ENCODE results near the gene ERO1A.

The ERO1A gene

GRCh38 chr14:52686176-52686575, 9.2 kb downstream of the ERO1A start (continued):
- TF ChIP-seq ZBTB26 (tag by site-specific recombination; optimal IDR thresholded peaks at IDR 0.05) (no peak), PRDM4 (tag by site-specific recombination; IDR thresholded peaks at IDR 0.05) (no peak), PBX3 (CRISPR knock-in tag; IDR thresholded peaks at IDR 0.05) (no peak), ZBTB17 (tag by site-specific recombination; IDR thresholded peaks at IDR 0.05) (no peak), ZSCAN4 (tag by site-specific recombination; IDR thresholded peaks at IDR 0.05) (no peak), ZNF645 (tag by site-specific recombination; IDR thresholded peaks at IDR 0.05) (no peak), PATZ1 (tag by site-specific recombination; IDR thresholded peaks at IDR 0.05) (no peak), ZNF501 (tag by site-specific recombination; IDR thresholded peaks at IDR 0.05) (no peak), KLF7 (tag by site-specific recombination; IDR thresholded peaks at IDR 0.05; ENCODE audit: borderline replicate concordance) (no peak)

- no peak overlapping the region for H3K27ac ChIP-seq (ENCODE audit: extremely low read depth, low read depth, low read length)
- H3K9me3 ChIP-seq (ENCODE audit: control insufficient read depth, insufficient read depth, low read depth, low read length), result no peaks in the 10 kb centered on the region
- ChIA-PET POLR2A (interaction anchor here (1.0 to 1.1 kb wide), 2 partner anchors 45 to 131 kb away, joined by 3 to 4 read pairs; partner anchors contain the start of genes GPR137C and TXNDC16), CTCF (interaction anchor here (0.6 kb wide), 1 partner anchor 90 kb away, joined by 3 read pairs; no protein-coding TSS in a partner anchor)
- no peak for TF ChIP-seq YY1 (tag by site-specific recombination; IDR thresholded peaks at IDR 0.05)
- no peak for TF ChIP-seq ZNF19 (tag by site-specific recombination; IDR thresholded peaks at IDR 0.05; ENCODE audit: low read depth)
- TF ChIP-seq MEIS1 (CRISPR knock-in tag; IDR thresholded peaks at IDR 0.05; ENCODE audit: borderline replicate concordance), result no peak
- TF ChIP-seq ZEB2 (tag by site-specific recombination; IDR thresholded peaks at IDR 0.05), result no peak
- no peak for TF ChIP-seq KLF9 (tag by site-specific recombination; IDR thresholded peaks at IDR 0.05; ENCODE audit: low read depth)
- no peak for TF ChIP-seq ZNF211 (tag by site-specific recombination; IDR thresholded peaks at IDR 0.05; ENCODE audit: low read depth)
- TF ChIP-seq ZNF324 (tag by site-specific recombination; IDR thresholded peaks at IDR 0.05), result no peak
- TF ChIP-seq ZNF776 (tag by site-specific recombination; IDR thresholded peaks at IDR 0.05; ENCODE audit: borderline replicate concordance), result no peak
- TF ChIP-seq ZBTB26 (tag by site-specific recombination; optimal IDR thresholded peaks at IDR 0.05), result no peak
- no peak for TF ChIP-seq ZNF341 (tag by site-specific recombination; IDR thresholded peaks at IDR 0.05; ENCODE audit: low read depth)
- no peak for TF ChIP-seq ZSCAN30 (tag by site-specific recombination; IDR thresholded peaks at IDR 0.05)
- no peak for TF ChIP-seq ZNF140 (tag by site-specific recombination; IDR thresholded peaks at IDR 0.05)
- no peak for TF ChIP-seq ZNF404 (tag by site-specific recombination; IDR thresholded peaks at IDR 0.05)
- H3K36me3 ChIP-seq (ENCODE audit: control insufficient read depth in 2 of 2, insufficient read depth in 1 of 2, low read length in 2 of 2), result peaks cover 8 to 23% of the 10 kb centered on the region in 2 experiments
- H3K4me3 ChIP-seq (ENCODE audit: low read depth, low read length), result no peak overlapping the region
- H3K4me1 ChIP-seq (ENCODE audit: control insufficient read depth, insufficient read depth, low read length), result peaks cover 13% of the 10 kb centered on the region
These were observed 11.3 kb downstream of the ERO1A start for GRCh38 chr14:52683985-52684520.

All from HEK293 (cell line).